ENCODE results near the gene AP5M1.
A peak's percentile ranks its signal among the peaks of the same experiment; 100 is the strongest.
"Not testable (repeated sequence)": the region's sequence is repeated elsewhere in the genome, so short reads cannot be mapped to it uniquely, and the experiment has no call there.

The AP5M1 gene, protein sequence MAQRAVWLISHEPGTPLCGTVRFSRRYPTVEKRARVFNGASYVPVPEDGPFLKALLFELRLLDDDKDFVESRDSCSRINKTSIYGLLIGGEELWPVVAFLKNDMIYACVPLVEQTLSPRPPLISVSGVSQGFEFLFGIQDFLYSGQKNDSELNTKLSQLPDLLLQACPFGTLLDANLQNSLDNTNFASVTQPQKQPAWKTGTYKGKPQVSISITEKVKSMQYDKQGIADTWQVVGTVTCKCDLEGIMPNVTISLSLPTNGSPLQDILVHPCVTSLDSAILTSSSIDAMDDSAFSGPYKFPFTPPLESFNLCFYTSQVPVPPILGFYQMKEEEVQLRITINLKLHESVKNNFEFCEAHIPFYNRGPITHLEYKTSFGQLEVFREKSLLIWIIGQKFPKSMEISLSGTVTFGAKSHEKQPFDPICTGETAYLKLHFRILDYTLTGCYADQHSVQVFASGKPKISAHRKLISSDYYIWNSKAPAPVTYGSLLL

DNA sequence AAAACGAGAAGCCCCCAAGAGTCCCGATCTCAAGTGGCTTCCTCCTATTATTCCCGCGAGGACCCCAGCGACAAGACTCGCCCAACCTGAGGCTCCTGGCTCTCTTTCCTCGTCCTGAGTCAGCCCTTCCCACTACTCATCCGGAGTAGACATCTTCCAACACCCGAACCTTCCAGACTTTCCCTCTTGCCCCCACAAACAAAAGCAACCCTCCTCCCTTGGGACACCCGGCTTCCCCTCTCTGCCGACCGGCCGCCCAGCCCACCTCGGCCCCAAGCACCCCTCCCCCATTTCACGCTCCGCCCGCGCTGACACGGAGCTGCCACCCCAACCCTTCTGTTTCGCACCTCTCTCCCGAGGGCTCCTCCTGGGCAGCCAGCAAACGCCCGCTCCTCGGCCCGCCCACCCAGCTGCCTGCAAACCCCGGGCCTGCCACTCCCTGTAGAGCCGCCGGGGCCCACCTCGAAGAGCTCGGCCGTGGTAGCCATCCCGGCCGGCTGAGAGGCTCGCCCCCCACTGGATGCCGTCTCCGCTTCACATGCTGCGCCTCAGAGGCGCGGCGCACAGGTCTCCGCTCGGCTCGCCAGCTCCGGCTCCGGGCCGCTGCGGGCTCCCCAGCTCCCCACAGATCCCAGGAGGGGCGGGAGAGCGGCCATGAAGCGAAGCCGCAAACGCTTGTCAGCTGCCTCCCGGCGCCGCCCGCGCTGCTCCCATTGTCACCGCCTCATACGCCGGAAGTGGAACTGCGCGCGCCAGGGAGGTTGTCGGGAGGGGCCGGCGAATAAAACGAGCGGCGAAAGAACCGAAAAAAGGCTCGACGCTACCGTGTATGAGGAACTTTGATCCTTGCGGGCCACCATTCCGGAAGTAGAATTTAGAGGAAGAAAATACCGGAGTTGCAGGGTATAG lies at the start of gene AP5M1, which contains the start of gene EXOC5:
TSS of gene AP5M1 (plus strand) at position 811 of the 909 bp plus-strand sequence. CDS start 344 bp downstream, outside the sequence.
TSS of gene EXOC5 (minus strand) at position 745 of the 909 bp plus-strand sequence. CDS start at position 488, 257 bp downstream.
- intact Hi-C loops (cut with DNase I): loop anchor here (10.0 kb wide), 1 partner anchor 694 kb away; the partner anchor contains the start of gene TMEM260

DNA sequence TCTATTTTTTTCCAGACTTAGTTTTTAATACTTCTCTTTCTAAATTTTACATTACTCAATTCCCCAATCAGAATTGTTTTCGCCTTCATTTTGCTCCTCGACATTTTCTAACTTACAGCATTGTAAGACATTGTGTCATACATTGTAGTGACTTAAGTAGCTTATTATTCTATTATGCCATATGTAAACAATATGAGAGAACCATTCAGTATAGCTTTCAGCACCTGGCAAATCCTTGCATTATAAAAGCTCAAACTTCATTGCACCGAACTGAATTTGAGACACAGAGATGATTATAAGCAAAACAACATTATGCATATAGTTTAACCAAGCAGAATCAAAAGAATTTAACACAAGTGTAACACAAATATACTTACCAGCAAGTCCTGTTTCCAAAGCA lies 46.8 kb upstream of the AP5M1 start:
- intact Hi-C loops (cut with DNase I): no loop called here
- no peak for DNase-seq

More for the DNA sequence above, at the start of gene AP5M1, which contains the start of gene EXOC5:
- peak; percentile 88 to 98 (median 94) for DNase-seq

DNA sequence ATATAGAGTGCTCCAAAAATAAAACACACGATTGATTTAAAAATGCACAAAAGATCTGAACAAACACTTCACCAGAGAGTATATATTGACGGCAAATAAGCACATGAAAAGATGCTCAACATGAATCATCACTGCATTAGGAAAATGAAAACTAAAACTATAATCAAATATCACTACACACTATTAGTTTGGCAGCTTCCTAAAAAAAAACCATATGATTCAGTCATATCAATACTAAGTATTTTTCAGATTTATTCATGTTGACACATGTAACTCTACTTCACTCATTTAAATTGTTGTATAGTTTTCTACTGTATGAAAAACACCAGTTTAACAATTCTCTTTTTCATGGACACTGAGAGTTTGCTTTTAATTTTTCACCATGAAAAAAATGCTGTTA lies 41.7 kb upstream of the AP5M1 start:
- intact Hi-C loops (cut with DNase I): no loop called here
- no peak for DNase-seq

DNA sequence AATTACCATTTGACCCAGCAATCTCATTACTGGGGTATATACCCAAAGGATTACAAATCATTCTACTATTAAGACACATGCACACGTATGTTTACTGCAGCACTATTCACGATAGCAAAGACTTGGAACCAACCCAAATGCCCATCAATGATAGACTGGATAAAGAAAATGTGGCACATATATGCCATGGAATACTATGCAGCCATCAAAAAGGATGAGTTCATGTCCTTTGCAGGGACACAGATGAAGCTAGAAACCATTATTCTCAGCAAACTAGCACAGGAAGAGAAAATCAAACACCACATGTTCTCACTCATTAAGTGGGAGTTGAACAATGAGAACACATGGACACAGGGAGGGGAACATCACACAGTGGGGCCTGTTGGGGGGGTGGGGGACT lies 40.5 kb upstream of the AP5M1 start:
- DNase-seq; intact Hi-C loops (cut with DNase I): not testable (repeated sequence)

DNA sequence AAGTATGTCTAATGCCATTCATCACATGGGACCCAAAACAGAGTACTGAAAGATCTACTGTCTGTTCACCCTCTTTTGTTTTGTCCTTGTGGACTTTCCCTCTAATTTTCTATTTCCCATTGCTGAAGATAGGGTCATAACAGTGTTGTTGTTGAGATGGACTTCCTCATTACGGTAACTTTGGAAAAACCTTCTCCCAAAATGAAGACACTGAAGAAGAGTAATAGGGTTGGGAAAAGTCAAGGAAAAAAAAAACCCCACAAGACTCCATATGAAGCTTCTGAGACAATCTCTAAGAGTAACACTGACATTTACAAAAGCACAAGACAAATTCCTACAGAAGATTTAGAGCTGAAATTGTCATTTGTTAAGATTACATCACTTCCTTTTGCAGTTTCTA lies 36.8 kb upstream of the AP5M1 start:
- intact Hi-C loops (cut with DNase I): no loop called here
- DNase-seq: no peak

DNA sequence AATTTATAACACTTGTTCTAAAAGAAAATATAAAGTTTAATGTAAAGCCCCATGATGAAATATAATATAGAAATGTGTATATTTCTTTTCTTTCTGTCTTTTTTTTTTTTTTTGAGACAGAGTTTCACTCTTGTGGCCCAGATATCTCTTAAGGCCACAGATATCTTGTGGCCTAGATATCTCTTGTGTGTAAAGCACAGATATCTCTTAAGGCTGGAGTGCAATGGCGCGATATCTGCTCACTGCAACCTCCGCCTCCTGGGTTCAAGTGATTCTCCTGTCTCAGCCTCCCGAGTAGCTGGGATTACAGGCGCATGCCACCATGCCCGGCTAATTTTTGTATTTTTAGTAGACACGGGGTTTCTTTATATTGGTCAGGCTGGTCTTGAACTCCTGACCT lies 28.7 kb upstream of the AP5M1 start:
- intact Hi-C loops (cut with DNase I): not testable (repeated sequence)

DNA sequence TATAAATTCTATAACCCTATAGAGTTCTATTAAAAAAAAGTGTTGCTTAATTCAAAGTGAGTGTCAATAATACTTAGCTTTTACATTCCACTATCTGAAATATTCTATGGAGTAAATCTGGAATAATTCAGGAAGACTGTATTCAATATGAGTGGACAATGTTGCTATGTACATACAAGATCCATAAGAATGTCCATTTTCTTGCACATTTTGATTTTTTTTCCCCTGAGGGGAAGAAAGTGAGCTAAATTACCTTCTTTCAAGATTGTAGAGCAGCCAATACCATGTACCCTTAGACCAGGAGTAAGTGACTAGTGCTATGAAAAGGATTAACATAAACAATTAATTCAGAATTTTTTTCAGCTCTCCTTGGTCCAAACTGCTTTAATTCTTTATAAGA lies 25.5 kb upstream of the AP5M1 start:
- DNase-seq: no peak
- intact Hi-C loops (cut with DNase I): no loop called here

More for the DNA sequence above, 28.7 kb upstream of the AP5M1 start:
- not testable (repeated sequence) for DNase-seq

DNA sequence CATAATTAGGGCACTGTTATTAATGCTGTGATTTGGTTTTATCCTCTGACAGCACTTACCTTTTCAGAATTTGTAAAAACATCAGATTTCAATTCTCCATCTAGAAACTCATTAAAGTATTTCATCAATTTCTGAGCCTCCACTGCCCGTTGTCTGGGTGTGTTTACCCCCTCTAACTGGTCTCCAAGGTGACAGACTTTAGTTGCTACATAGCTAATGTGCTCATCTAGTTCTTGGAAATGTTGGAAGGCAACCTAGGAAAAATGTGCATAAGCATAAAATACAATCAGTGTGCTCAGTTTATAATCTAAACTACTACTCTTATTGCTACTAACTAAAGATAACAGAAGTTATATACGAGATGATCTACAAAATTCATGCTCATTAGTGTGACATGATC lies 24.7 kb upstream of the AP5M1 start:
- no peak for DNase-seq
- intact Hi-C loops (cut with DNase I): no loop called here

DNA sequence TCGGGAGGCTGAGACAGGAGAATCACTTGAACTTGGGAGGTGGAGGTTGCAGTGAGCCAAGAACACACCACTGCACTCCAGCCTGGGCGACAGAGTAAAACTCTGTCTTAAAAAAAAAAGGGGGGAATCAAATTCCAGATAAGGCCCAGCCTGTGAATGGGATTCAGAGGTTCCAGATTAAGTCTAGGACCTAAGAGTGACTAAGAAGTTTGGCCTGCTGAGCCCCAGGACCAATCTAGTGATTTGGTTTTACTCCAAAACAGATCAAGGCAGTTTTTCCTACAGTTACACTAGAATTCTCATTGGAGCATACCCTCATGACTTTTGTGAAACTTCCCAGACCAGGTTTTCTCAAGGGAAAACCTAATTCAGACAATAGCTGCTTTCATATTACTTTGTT lies 22.8 kb upstream of the AP5M1 start:
- no peak for DNase-seq
- intact Hi-C loops (cut with DNase I): no loop called here

DNA sequence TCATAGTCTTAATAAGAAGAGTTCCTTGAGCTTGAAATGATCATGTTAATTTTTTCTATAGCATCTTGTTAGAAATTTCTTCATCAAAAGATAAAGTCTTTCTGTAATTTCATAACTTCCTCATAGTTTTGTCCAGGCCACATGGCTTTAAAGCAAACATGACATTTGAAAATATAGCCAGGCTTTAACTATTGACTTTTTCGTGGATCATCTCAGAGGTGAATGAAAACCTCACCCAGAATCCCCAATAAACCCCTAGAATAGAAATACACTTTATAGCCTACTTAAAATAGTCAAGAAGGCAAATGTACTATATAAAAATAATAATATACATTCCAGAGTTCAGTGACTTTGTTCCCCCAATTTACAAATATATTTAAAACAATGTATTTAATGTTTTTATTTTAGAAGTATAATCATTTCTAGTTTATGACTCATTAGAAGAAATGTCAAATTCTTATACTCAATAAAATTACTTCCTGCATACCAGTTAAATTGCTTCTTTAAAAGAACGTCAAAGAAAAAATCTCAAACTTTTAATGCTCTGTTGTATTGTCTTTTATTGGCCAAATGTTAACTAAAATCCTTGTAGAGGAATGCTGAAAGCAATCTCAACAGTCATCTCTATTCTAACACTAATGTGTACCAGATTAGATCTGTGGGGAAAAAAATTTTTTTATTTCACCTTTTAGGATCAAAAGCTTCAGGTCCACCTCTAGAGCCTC lies 21.7 kb upstream of the AP5M1 start:
- intact Hi-C loops (cut with DNase I): no loop called here
- DNase-seq: no peak

DNA sequence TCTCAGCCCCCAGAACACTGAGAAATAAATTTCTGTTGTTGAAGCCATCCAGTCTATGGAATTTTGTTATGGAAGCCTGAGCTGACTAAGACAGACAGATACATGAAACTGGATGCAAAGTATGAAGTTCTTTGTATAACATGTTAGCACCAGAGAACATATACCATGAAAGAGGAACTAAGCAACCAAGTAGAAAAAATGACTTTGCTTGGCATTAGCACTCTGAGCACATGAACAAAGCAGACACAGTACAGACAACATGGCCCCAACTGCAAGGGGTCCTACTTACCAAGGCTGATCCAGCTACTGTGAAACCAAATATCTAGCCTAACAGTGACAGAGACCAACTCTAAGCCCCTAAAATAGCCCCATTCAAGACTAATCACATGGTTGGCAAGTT lies 13.9 kb upstream of the AP5M1 start:
- intact Hi-C loops (cut with DNase I): no loop called here
- DNase-seq: no peak

DNA sequence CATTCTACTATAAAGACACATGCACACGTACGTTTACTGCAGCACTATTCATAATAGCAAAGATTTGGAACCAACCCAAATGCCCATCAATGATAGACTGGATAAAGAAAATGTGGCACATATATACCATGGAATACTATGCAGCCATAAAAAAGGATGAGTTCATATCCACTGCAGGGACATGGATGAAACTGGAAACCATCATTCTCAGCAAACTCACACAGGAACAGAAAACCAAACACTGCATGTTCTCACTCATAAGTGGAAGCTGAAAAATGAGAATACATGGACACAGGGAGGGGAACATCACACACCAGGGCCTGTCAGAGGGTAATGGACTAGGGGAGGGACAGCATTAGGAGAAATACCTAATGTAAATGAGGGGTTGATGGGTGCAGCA lies 10.6 kb upstream of the AP5M1 start:
- intact Hi-C loops (cut with DNase I): not testable (repeated sequence)

DNA sequence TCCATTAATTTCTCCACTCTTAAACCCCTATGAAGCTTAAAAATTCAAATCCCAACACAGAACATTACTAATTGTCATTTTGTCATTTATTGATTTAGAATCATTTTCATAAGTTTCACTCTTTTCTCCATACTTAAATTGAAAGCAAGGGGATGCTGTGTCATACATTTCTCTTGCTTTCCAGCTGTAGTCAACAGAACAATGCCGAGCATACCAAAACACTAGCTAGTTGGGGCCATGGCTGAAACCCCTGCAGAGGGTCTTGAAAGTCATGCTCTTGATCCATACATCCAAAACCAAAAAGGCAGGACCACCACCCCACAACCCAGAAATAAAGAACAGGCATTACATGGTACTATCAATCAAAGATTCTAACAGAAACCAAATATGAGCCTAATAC lies 9.1 kb upstream of the AP5M1 start:
- intact Hi-C loops (cut with DNase I): loop anchor here (10.0 kb wide), 1 partner anchor 685 kb away; the partner anchor contains the start of gene TMEM260
- DNase-seq: no peak

More for the DNA sequence above, 10.6 kb upstream of the AP5M1 start:
- DNase-seq: not testable (repeated sequence)

DNA sequence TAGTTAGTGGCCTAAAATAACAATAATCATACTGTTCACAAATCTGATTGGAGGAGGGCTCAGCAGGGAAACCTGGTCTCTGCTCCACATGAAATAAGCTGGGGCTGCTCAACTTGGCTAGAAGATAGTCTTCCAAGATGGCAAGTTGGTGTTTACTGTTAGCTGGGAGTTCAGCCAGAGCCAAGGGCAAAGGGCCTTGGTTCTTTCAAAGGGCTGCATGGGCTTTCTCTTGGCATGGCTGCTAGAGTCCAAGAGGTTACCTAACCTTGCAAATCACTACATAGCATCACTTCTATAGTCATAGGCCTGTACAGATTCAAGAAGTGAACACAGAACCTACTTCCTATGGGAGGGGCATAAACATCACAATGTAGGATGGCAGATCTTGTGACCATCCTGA lies 7.2 kb upstream of the AP5M1 start:
- no peak for DNase-seq
- intact Hi-C loops (cut with DNase I): loop anchor here (10.0 kb wide), 1 partner anchor 687 kb away; the partner anchor contains the start of gene TMEM260

DNA sequence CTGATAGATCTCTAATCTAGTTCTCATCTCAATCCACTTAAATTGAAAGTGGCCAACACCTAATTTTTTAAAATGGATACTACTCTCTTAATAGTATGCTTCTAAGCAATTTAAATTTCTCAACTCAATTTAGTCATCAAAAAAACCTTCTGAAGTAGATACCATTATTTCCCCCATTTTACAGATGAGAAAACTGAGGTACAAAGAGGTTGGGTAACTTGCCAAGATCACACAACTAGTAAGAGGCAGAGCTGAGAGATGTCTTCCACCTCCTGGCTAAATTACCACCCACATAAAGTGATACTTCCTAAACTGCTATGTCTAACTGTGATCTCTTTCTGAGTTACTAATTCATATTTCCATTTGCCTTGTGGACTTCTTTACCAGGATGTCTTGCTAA lies 6.7 kb upstream of the AP5M1 start:
- intact Hi-C loops (cut with DNase I): loop anchor here (10.0 kb wide), 1 partner anchor 687 kb away; the partner anchor contains the start of gene TMEM260
- DNase-seq: no peak

DNA sequence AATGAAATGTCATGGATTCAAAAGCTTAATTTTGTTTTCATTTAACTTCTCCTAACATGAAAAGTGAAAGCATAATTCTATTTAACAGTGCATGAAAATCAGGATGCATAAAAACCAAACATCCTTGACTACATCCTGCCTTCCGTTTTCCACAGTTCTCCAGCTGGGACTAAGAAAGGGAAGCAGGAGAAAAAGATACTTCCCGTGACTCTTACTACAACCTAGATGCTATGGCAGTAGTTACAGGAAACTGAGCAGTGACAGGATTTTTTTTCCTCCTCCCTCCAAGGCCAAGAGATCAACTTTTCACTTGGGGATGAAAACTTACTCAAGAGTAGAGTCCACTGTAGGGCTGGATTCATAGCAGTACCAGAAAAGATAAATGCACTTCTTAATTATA lies 2.7 kb upstream of the AP5M1 start:
- intact Hi-C loops (cut with DNase I): loop anchor here (10.0 kb wide), 1 partner anchor 691 kb away; the partner anchor contains the start of gene TMEM260
- no peak for DNase-seq

DNA sequence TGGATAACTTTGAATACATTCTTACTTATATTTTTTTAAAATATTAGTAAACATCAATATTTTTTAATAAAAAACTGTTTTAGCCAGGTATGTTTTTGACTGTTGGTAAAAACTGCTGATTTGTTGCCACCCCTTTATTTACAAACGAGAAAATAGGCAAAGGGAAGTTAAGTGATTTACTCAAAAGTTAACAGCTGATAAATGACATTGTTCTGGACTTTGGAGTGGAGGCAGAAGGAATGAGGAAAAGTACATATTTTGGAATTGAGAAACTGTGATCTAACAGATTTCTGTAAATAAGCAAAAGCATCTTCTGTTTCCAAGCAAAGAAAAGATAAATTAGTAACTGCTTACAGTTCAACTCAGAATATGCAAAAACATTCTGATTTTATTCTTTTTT lies 4.5 kb downstream of the AP5M1 start:
- DNase-seq: no peak
- intact Hi-C loops (cut with DNase I): no loop called here

DNA sequence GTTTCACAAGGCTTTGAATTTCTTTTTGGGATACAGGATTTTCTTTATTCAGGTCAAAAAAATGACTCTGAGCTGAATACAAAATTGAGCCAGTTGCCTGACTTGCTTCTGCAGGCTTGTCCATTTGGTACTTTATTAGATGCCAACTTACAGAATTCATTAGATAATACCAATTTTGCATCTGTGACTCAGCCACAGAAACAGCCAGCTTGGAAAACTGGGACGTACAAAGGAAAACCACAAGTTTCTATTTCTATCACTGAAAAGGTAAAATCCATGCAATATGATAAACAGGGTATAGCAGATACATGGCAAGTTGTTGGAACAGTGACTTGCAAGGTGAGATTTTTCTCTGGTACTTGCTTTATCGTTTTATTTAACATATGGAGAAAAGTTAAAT lies 5.8 kb downstream of the AP5M1 start:
- intact Hi-C loops (cut with DNase I): no loop called here

More for the DNA sequence above, 5.8 kb downstream of the AP5M1 start:
- DNase-seq: no peak

Measured in head of caudate nucleus (tissue), 42 donors.